Endothelial cell (in vitro differentiated cells): ENCODE measurements around the gene SUCLG1. TPM values are rescaled to one million over a fixed set of nuclear protein-coding genes. Genes with fewer than 3 reads are reported as not detected.

Experiments used
- DNase-seq: peaks from one replicate; pipeline ENCODE4 v3.0.0; 2021; ENCODE audit warnings: low spot score
- H3K27ac Mint-ChIP-seq: one replicate; pipeline ENCODE4 v1.8.0; 2021; ENCODE audit warnings: mixed read lengths, inconsistent platforms; ENCODE audit not compliant: unreplicated experiment
- H3K27me3 Mint-ChIP-seq: one replicate; pipeline ENCODE4 v1.8.0; 2021; ENCODE audit warnings: mild to moderate bottlenecking, moderate library complexity, mixed read lengths, inconsistent platforms; ENCODE audit not compliant: unreplicated experiment
- H3K36me3 Mint-ChIP-seq: one replicate; pipeline ENCODE4 v1.8.0; 2021; ENCODE audit warnings: mild to moderate bottlenecking, low read depth, mixed read lengths, inconsistent platforms; ENCODE audit not compliant: unreplicated experiment
- H3K4me1 Mint-ChIP-seq: one replicate; pipeline ENCODE4 v1.8.0; 2021; ENCODE audit warnings: mild to moderate bottlenecking, mixed read lengths, inconsistent platforms; ENCODE audit not compliant: unreplicated experiment
- H3K4me3 Mint-ChIP-seq: one replicate; pipeline ENCODE4 v1.8.0; 2021; ENCODE audit warnings: mild to moderate bottlenecking, mixed read lengths, inconsistent platforms; ENCODE audit not compliant: unreplicated experiment
- H3K9me3 Mint-ChIP-seq: one replicate; pipeline ENCODE4 v1.8.0; 2021; ENCODE audit warnings: mixed read lengths, inconsistent platforms; ENCODE audit not compliant: unreplicated experiment
- CTCF ChIP-seq: fragments of 200-600 bp; sonication (generic); IDR thresholded peaks from one replicate; pipeline ENCODE4 v1.5.0; 2021; ENCODE audit warnings: antibody characterized with exemption; ENCODE audit not compliant: unreplicated experiment
- total RNA-seq: library from RNA; stranded (reverse); fragmentation: NEBNext Ultra II Directional; extraction: Animal tissue kit (Norgen Biotek cat#: 25700); gene quantifications from one replicate; pipeline ENCODE4 v1.2.1, GENCODE V29; 2021; ENCODE audit not compliant: unreplicated experiment

The SUCLG1 gene
- total RNA-seq, 1 donor from 2014 or later: 63.2 TPM

- Mint-ChIP-seq H3K4me1 (peaks cover 44% of the 10 kb centered on the region), H3K36me3 (peaks cover 5% of the 10 kb centered on the region), H3K27me3 (no peaks in the 10 kb centered on the region), H3K4me3 (no peak overlapping the region), H3K27ac (peak overlapping the region; percentile 81), H3K9me3 (no peaks in the 10 kb centered on the region)
- no peak for TF ChIP-seq CTCF
- DNase-seq: no peak
Measured at GRCh38 chr2:84450288-84451227, 8.5 kb downstream of the SUCLG1 start.

- Mint-ChIP-seq H3K27ac (peak overlapping the region; percentile 81), H3K4me1 (peaks cover 45% of the 10 kb centered on the region), H3K36me3 (peaks cover 10% of the 10 kb centered on the region), H3K9me3 (no peaks in the 10 kb centered on the region), H3K27me3 (no peaks in the 10 kb centered on the region), H3K4me3 (no peak overlapping the region)
- DNase-seq: no peak
- no peak for TF ChIP-seq CTCF
Measured at GRCh38 chr2:84449711-84450110, 9.4 kb downstream of the SUCLG1 start.

- peaks cover 45% of the 10 kb centered on the region for H3K4me1 Mint-ChIP-seq
- peak overlapping the region; percentile 50 for H3K27ac Mint-ChIP-seq
- H3K4me3 Mint-ChIP-seq: no peak overlapping the region
- H3K27me3 Mint-ChIP-seq: no peaks in the 10 kb centered on the region
- no peak for DNase-seq
- H3K9me3 Mint-ChIP-seq: no peaks in the 10 kb centered on the region
- no peak for TF ChIP-seq CTCF
- H3K36me3 Mint-ChIP-seq: peaks cover 10% of the 10 kb centered on the region
Measured at GRCh38 chr2:84449055-84449454, 10.0 kb downstream of the SUCLG1 start.

GRCh38 chr2:84443477-84443876 is 15.6 kb downstream of the SUCLG1 start:
- peaks cover 41% of the 10 kb centered on the region for H3K36me3 Mint-ChIP-seq

More at GRCh38 chr2:84443477-84443876, 15.6 kb downstream of the SUCLG1 start:
- Mint-ChIP-seq H3K4me1 (peaks cover 18% of the 10 kb centered on the region), H3K27me3 (no peaks in the 10 kb centered on the region), H3K9me3 (no peaks in the 10 kb centered on the region), H3K4me3 (no peak overlapping the region), H3K27ac (no peak overlapping the region)
- no peak for TF ChIP-seq CTCF
- DNase-seq: no peak
